Coronary artery (tissue), 2 donors: ENCODE data around the gene SCEL.

Experiments used
- DNase-seq: peaks from one replicate; pipeline ENCODE4 v3.0.0-alpha.2; 2017; ENCODE audit warnings: low spot score
- H3K27ac ChIP-seq, 2 donors: fragments of 200-600 bp; sonication (generic); one replicate each; pipeline ENCODE4 v1.5.1; 2016 to 2019
- H3K4me3 ChIP-seq: fragments of 200-600 bp; sonication (generic); 2 replicates; pipeline ENCODE4 v1.5.1; 2016; ENCODE audit warnings: mild to moderate bottlenecking, moderate library complexity
- TF ChIP-seq, protein P1 (sequence below): fragments of 200-600 bp; sonication (generic); IDR thresholded peaks from one replicate; pipeline ENCODE4 v1.5.1; 2019; ENCODE audit warnings: antibody characterized with exemption

SCEL gene

DNA sequence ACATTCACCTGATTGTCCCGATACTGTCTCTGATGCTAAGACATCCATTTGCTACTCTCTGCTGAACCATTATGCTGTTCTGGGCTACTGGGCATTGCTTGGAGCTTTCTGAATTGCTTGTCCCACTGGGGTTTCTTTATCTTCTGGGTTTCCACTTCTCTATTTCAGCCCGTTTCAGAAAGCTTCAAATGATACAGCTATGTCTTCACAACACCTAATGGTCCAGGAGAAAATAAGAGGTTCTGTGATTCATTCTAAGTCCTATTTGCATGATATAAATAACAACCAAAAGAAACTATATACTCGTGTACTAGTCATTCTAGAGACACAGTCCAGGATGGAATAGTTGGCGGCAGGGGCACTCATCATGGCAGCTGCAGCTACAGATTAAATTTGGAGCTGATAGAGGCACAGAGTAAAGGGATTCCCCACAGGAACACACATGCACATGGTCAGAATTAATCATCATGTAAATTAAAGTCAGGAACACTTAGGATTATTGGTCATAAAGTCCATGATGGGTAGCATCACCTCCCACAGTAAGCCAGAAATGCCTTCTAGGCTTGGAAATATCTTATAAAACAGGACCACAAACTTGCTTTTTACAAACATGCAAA, 33.3 kb upstream of the SCEL start:
- Histone ChIP-seq H3K4me3 (no peak overlapping the region), H3K27ac (no peak overlapping the region)
- TF ChIP-seq, protein P1, sequence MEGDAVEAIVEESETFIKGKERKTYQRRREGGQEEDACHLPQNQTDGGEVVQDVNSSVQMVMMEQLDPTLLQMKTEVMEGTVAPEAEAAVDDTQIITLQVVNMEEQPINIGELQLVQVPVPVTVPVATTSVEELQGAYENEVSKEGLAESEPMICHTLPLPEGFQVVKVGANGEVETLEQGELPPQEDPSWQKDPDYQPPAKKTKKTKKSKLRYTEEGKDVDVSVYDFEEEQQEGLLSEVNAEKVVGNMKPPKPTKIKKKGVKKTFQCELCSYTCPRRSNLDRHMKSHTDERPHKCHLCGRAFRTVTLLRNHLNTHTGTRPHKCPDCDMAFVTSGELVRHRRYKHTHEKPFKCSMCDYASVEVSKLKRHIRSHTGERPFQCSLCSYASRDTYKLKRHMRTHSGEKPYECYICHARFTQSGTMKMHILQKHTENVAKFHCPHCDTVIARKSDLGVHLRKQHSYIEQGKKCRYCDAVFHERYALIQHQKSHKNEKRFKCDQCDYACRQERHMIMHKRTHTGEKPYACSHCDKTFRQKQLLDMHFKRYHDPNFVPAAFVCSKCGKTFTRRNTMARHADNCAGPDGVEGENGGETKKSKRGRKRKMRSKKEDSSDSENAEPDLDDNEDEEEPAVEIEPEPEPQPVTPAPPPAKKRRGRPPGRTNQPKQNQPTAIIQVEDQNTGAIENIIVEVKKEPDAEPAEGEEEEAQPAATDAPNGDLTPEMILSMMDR: no peak
- DNase-seq: no peak

- TF ChIP-seq, protein P1: no peak
- no peak for DNase-seq
- no peak overlapping the region for H3K27ac ChIP-seq
Measured at GRCh38 chr13:77503398-77503797, 32.1 kb upstream of the SCEL start.

GRCh38 chr13:77506874-77507273, 28.6 kb upstream of the SCEL start:
- TF ChIP-seq, protein P1: no peak
- no peak for DNase-seq
- Histone ChIP-seq H3K27ac (no peak overlapping the region), H3K4me3 (no peak overlapping the region)

More at GRCh38 chr13:77503398-77503797, 32.1 kb upstream of the SCEL start:
- no peak overlapping the region for H3K4me3 ChIP-seq

DNA sequence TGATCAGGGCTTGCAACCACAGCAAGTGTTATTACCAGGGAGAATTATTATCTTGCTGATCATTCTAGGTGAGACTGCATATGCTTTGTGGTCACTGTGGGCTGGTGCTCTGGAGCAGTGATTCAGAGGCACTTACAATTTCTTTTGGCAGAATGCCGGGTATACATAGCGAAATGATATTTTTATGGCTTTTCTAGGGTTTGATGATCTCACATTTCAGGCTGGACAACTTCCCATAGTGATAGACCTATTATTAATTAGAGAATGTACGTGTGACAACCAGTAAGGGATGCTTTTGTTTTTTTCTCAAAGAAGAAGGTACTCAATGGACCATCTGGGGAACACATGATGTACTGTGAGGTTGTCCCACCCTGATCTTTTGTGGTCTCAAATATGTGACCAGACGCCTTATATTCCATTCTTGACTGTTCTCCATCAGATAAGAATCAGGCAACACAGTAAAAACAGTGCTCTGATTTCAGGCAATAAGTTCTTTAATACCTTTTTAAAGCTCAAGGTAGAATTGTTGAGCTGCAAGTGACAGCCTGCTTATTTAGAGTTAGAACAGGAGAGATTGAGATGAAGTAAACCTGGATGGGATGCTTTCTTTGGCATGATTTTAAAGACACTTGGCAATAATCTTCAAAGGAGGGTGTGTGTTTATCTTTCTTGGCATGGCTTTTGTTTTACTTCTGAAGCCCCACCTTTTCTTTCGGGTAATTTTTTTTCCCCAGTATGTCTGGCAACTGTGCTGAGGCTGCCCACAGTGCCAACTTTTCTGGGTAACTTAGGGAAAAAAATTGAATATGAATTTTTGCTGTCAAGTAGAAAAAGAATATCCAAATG, 27.4 kb upstream of the SCEL start:
- no peak overlapping the region for H3K27ac ChIP-seq
- no peak for DNase-seq
- TF ChIP-seq, protein P1: no peak
- H3K4me3 ChIP-seq: no peak overlapping the region

GRCh38 chr13:77508959-77509620, 26.4 kb upstream of the SCEL start:
- Histone ChIP-seq H3K27ac (no peak overlapping the region), H3K4me3 (no peak overlapping the region)
- DNase-seq: no peak
- TF ChIP-seq, protein P1: no peak

DNA sequence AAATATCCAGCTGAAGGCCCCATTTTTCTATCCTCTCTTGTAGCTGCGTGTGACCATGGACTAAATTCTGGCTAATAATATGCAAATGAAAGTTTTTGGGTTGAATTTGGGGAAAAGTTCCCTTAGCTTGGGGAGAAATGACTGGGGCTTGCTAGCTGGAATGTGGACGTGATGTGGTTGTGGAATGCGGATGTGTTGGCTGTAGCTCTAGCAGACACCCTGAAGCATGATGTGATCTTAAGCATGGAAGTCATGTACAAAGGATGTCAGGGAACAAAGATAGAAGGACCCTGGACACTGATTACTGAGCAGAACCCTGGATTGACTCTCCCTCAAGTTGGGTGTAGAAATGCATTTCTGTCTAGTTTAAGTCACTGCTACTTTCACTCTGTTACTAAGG, 25.4 kb upstream of the SCEL start:
- Histone ChIP-seq H3K4me3 (no peak overlapping the region), H3K27ac (no peak overlapping the region)
- TF ChIP-seq, protein P1: no peak
- no peak for DNase-seq
